Right lobe of liver (tissue), 6 donors: ENCODE results near the gene BSCL2. TPM values are rescaled to one million over a fixed set of nuclear protein-coding genes. Genes with fewer than 3 reads are reported as not detected.

Source experiments
- ATAC-seq, 4 donors: fragments of 200-7000 bp; cut with Tn5 transposase; one replicate each; pipeline ENCODE4 v1.9.1; 2020; ENCODE audit warnings: mild to moderate bottlenecking in 4 of 4, moderate library complexity in 4 of 4
- DNase-seq, 3 donors: peaks; one replicate each; pipeline ENCODE4 v3.0.0-alpha.2; 2020
- H3K27ac ChIP-seq, 3 donors: fragments of 200-600 bp; one replicate each; pipeline ENCODE4 v1.8.0; 2022
- H3K27me3 ChIP-seq, 2 donors: fragments of 200-600 bp; one replicate each; pipeline ENCODE4 v1.8.0; 2022
- H3K36me3 ChIP-seq, 4 donors: fragments of 200-600 bp; sonication (generic) in 1 of 4; one replicate each; pipeline versions ENCODE4 v1.5.1 to v1.8.0; 2017 to 2022; ENCODE audit warnings: control low read depth in 1 of 4
- H3K4me1 ChIP-seq, 4 donors: fragments of 200-600 bp; sonication (generic) in 1 of 4; one replicate each; pipeline versions ENCODE4 v1.5.1 to v1.8.0; 2017 to 2022; ENCODE audit warnings: control low read depth in 1 of 4
- H3K4me3 ChIP-seq, 3 donors: fragments of 200-600 bp; one replicate each; pipeline ENCODE4 v1.8.0; 2022
- H3K9me3 ChIP-seq, 4 donors: fragments of 200-600 bp; sonication (generic) in 1 of 4; one replicate each; pipeline versions ENCODE4 v1.5.1 to v1.8.0; 2017 to 2022; ENCODE audit warnings: control low read depth in 1 of 4
- CTCF ChIP-seq, 4 donors: fragments of 200-600 bp in 3 of 4; fragments of 450-650 bp in 1 of 4; IDR thresholded peaks; one replicate each; pipeline versions ENCODE4 v1.5.1 to v1.8.0; 2016 to 2022; ENCODE audit warnings: antibody characterized with exemption in 4 of 4, mild to moderate bottlenecking in 2 of 4
- POLR2A ChIP-seq: fragments of 450-650 bp; IDR thresholded peaks from one replicate; pipeline ENCODE4 v1.6.1; 2017; ENCODE audit warnings: antibody characterized with exemption, mild to moderate bottlenecking
- WGBS: methylation state at CpG from one replicate; pipeline ENCODE4 v1.1.6; 2018; ENCODE audit warnings: low coverage, low lambda C conversion rate; ENCODE audit not compliant: insufficient coverage; ENCODE audit errors: missing lambda C conversion rate; 5-methylcytosine and 5-hydroxymethylcytosine counted together
- intact Hi-C, 2 donors: fragments of 100-400 bp; cut with DNase I; formaldehyde crosslinking; loops; one replicate each; pipeline versions ENCODE4 v1.11.2 to v1.14.1; 2022
- total RNA-seq, 6 experiments: library from RNA; depleted of rRNA in 2 of 6; stranded (reverse); fragments of >200 nt in 2 of 6; fragmentation: NEBNext Ultra II Directional in 3 of 6; extraction: Animal tissue kit (Norgen Biotek cat#: 25700) in 3 of 6; gene quantifications; one replicate each; pipeline versions ENCODE4 v1.1.0 to v1.2.4, GENCODE V29; 2016 to 2023
- donor health status: DM: no; HTN: yes; CAD: no.
- donor health status: DM: no; HTN: no; CAD: no.
- donor health status: DM: no; HTN: no; CAD: no.
- donor health status: DM: no; HTN: yes; CAD: no.
- donor health status: DM: no; HTN: yes; CAD: no.

BSCL2 gene
- total RNA-seq, 6 experiments from 2014 or later, result 18.8 to 41.4 (median 34.3) TPM

- Histone ChIP-seq H3K27ac (no peak overlapping the region), H3K4me1 (peaks cover 0 to 29% (median 8%) of the 10 kb centered on the region in 4 donors), H3K36me3 (peaks cover 0 to 18% (median 5%) of the 10 kb centered on the region in 4 donors), H3K4me3 (no peak overlapping the region), H3K27me3 (no peaks in the 10 kb centered on the region), H3K9me3 (no peaks in the 10 kb centered on the region)
- DNase-seq (no peak), ATAC-seq (no peak)
- intact Hi-C loops, result no loop called here
- WGBS, result 89% methylated on average over 6 of the region's 24 CpGs
- no peak for TF ChIP-seq POLR2A
- no peak for TF ChIP-seq CTCF (IDR thresholded peaks at IDR 0.05)
These were observed 58.8 kb downstream of the BSCL2 start for GRCh38 chr11:62648185-62648966.

- Histone ChIP-seq H3K27me3 (no peaks in the 10 kb centered on the region), H3K4me3 (no peak overlapping the region), H3K4me1 (peaks cover 0 to 28% (median 8%) of the 10 kb centered on the region in 4 donors), H3K27ac (no peak overlapping the region), H3K36me3 (peaks cover 0 to 25% (median 9%) of the 10 kb centered on the region in 4 donors), H3K9me3 (no peaks in the 10 kb centered on the region)
- DNase-seq (no peak), ATAC-seq (no peak)
- 80% methylated on average over 3 of the region's 6 CpGs for WGBS
- no peak for TF ChIP-seq POLR2A
- TF ChIP-seq CTCF (IDR thresholded peaks at IDR 0.05), result no peak
- intact Hi-C loops, result no loop called here
These were observed 59.6 kb downstream of the BSCL2 start for GRCh38 chr11:62647609-62648005.

- no peaks in the 10 kb centered on the region for H3K27me3 ChIP-seq
- no peaks in the 10 kb centered on the region for H3K9me3 ChIP-seq
- H3K36me3 ChIP-seq, result peaks cover 0 to 26% (median 11%) of the 10 kb centered on the region in 4 donors
- 25% methylated on average over 11 of the region's 32 CpGs for WGBS
- peak overlapping the region in 2 of 3 donors; percentile 20 to 55 for H3K27ac ChIP-seq
- ATAC-seq, result peak in 1 of 4 donors; percentile 6
- H3K4me1 ChIP-seq, result peaks cover 0 to 22% (median 8%) of the 10 kb centered on the region in 4 donors
- peak in 1 of 3 donors; percentile 52 for DNase-seq
- H3K4me3 ChIP-seq, result peak overlapping the region in 2 of 3 donors; percentile 21 to 98
- intact Hi-C loops, result no loop called here
- TF ChIP-seq POLR2A, result no peak
- TF ChIP-seq CTCF (IDR thresholded peaks at IDR 0.05), result no peak
These were observed 60.2 kb downstream of the BSCL2 start for GRCh38 chr11:62646825-62647608.

GRCh38 chr11:62645946-62646824 lies 61.0 kb downstream of the BSCL2 start, which contains the start of gene GANAB:
TSS of gene GANAB (minus strand) at chr11:62646613. CDS start at chr11:62646599, 14 bp downstream.
- DNase-seq (peak; percentile 99 to 100 (median 99)), ATAC-seq (peak; percentile 95 to 98 (median 97))
- WGBS, result 0% methylated on average over 24 of the region's 73 CpGs
- Histone ChIP-seq H3K27me3 (no peaks in the 10 kb centered on the region), H3K9me3 (no peaks in the 10 kb centered on the region), H3K36me3 (peaks cover 0 to 26% (median 11%) of the 10 kb centered on the region in 4 donors), H3K4me1 (peaks cover 0 to 17% (median 8%) of the 10 kb centered on the region in 4 donors), H3K4me3 (peak within 1 kb of the TSS; percentile 83 to 99 (median 98)), H3K27ac (peak within 1 kb of the TSS; percentile 85 to 92 (median 89))
- intact Hi-C loops, result no loop called here
- peak; percentile 90 for TF ChIP-seq POLR2A
- TF ChIP-seq CTCF (IDR thresholded peaks at IDR 0.05), result no peak
